ENCODE measurements around the gene RAB9B. TPM values are rescaled to one million over a fixed set of nuclear protein-coding genes. Genes with fewer than 3 reads are reported as not detected.

The RAB9B gene
- total RNA-seq = under 1 TPM; 0.34 to 0.60 TPM

GRCh38 chrX:103831803-103832544 lies at the start of gene RAB9B:
Gene RAB9B, minus strand, starts transcription at chrX:103832257. Its CDS starts 6,473 bp downstream, at chrX:103825784.
- Mint-ChIP-seq H3K27ac (peak within 1 kb of the TSS; percentile 54), H3K4me1 (no peaks in the 10 kb centered on the region), H3K9me3 (no peaks in the 10 kb centered on the region), H3K27me3 (peaks cover 13% of the 10 kb centered on the region), H3K4me3 (peak within 1 kb of the TSS; percentile 76), H3K36me3 (no peaks in the 10 kb centered on the region)
- DNase-seq = peak; percentile 70

GRCh38 chrX:103879339-103879738 lies 47.3 kb upstream of the RAB9B start:
- DNase-seq = no peak
- Mint-ChIP-seq H3K27me3 (no peaks in the 10 kb centered on the region), H3K4me3 (no peak overlapping the region)

GRCh38 chrX:103878466-103879122 lies 46.5 kb upstream of the RAB9B start:
- no peak overlapping the region for H3K4me3 Mint-ChIP-seq
- no peak for DNase-seq
- no peaks in the 10 kb centered on the region for H3K27me3 Mint-ChIP-seq
- H3K9me3 Mint-ChIP-seq = no peaks in the 10 kb centered on the region
- no peaks in the 10 kb centered on the region for H3K36me3 Mint-ChIP-seq
- no peak overlapping the region for H3K27ac Mint-ChIP-seq
- no peaks in the 10 kb centered on the region for H3K4me1 Mint-ChIP-seq

More at GRCh38 chrX:103879339-103879738, 47.3 kb upstream of the RAB9B start:
- Mint-ChIP-seq H3K36me3 (no peaks in the 10 kb centered on the region), H3K4me1 (no peaks in the 10 kb centered on the region), H3K9me3 (no peaks in the 10 kb centered on the region), H3K27ac (no peak overlapping the region)

GRCh38 chrX:103877571-103877970 lies 45.5 kb upstream of the RAB9B start:
- no peaks in the 10 kb centered on the region for H3K27me3 Mint-ChIP-seq
- no peaks in the 10 kb centered on the region for H3K9me3 Mint-ChIP-seq
- no peaks in the 10 kb centered on the region for H3K36me3 Mint-ChIP-seq
- no peak overlapping the region for H3K4me3 Mint-ChIP-seq
- no peaks in the 10 kb centered on the region for H3K4me1 Mint-ChIP-seq
- no peak overlapping the region for H3K27ac Mint-ChIP-seq
- no peak for DNase-seq

- Mint-ChIP-seq H3K4me1 (no peaks in the 10 kb centered on the region), H3K27ac (no peak overlapping the region), H3K4me3 (no peak overlapping the region), H3K9me3 (no peaks in the 10 kb centered on the region), H3K27me3 (no peaks in the 10 kb centered on the region), H3K36me3 (no peaks in the 10 kb centered on the region)
- DNase-seq = no peak
These were observed 33.0 kb upstream of the RAB9B start for GRCh38 chrX:103864886-103865534.

- Mint-ChIP-seq H3K4me3 (no peak overlapping the region), H3K27ac (no peak overlapping the region), H3K9me3 (no peaks in the 10 kb centered on the region), H3K36me3 (no peaks in the 10 kb centered on the region), H3K27me3 (no peaks in the 10 kb centered on the region), H3K4me1 (no peaks in the 10 kb centered on the region)
- no peak for DNase-seq
These were observed 32.1 kb upstream of the RAB9B start for GRCh38 chrX:103864149-103864548.

- Mint-ChIP-seq H3K4me1 (no peaks in the 10 kb centered on the region), H3K27me3 (no peaks in the 10 kb centered on the region), H3K4me3 (no peak overlapping the region), H3K9me3 (no peaks in the 10 kb centered on the region), H3K27ac (no peak overlapping the region), H3K36me3 (no peaks in the 10 kb centered on the region)
- DNase-seq = no peak
These were observed 29.1 kb upstream of the RAB9B start for GRCh38 chrX:103861200-103861599.

GRCh38 chrX:103849558-103849957 lies 17.5 kb upstream of the RAB9B start:
- H3K4me3 Mint-ChIP-seq = no peak overlapping the region
- H3K4me1 Mint-ChIP-seq = peaks cover 2% of the 10 kb centered on the region
- H3K27ac Mint-ChIP-seq = no peak overlapping the region

GRCh38 chrX:103847174-103847870 lies 15.3 kb upstream of the RAB9B start:
- no peak overlapping the region for H3K4me3 Mint-ChIP-seq
- no peaks in the 10 kb centered on the region for H3K9me3 Mint-ChIP-seq
- H3K27me3 Mint-ChIP-seq = peaks cover 3% of the 10 kb centered on the region
- H3K4me1 Mint-ChIP-seq = peaks cover 2% of the 10 kb centered on the region
- H3K36me3 Mint-ChIP-seq = no peaks in the 10 kb centered on the region
- no peak for DNase-seq
- H3K27ac Mint-ChIP-seq = no peak overlapping the region

More at GRCh38 chrX:103849558-103849957, 17.5 kb upstream of the RAB9B start:
- no peaks in the 10 kb centered on the region for H3K36me3 Mint-ChIP-seq
- DNase-seq = no peak
- H3K9me3 Mint-ChIP-seq = no peaks in the 10 kb centered on the region
- H3K27me3 Mint-ChIP-seq = peaks cover 3% of the 10 kb centered on the region

GRCh38 chrX:103846386-103846785 lies 14.3 kb upstream of the RAB9B start:
- no peaks in the 10 kb centered on the region for H3K9me3 Mint-ChIP-seq
- DNase-seq = no peak
- H3K27ac Mint-ChIP-seq = no peak overlapping the region
- H3K4me1 Mint-ChIP-seq = peaks cover 2% of the 10 kb centered on the region
- peaks cover 3% of the 10 kb centered on the region for H3K27me3 Mint-ChIP-seq
- H3K36me3 Mint-ChIP-seq = no peaks in the 10 kb centered on the region
- no peak overlapping the region for H3K4me3 Mint-ChIP-seq

GRCh38 chrX:103845165-103845653 lies 13.2 kb upstream of the RAB9B start:
- peak; percentile 21 for DNase-seq
- peaks cover 2% of the 10 kb centered on the region for H3K4me1 Mint-ChIP-seq

GRCh38 chrX:103839404-103839803 lies 7.3 kb upstream of the RAB9B start:
- H3K4me3 Mint-ChIP-seq = no peak overlapping the region
- H3K27me3 Mint-ChIP-seq = peaks cover 4% of the 10 kb centered on the region
- H3K36me3 Mint-ChIP-seq = peaks cover 4% of the 10 kb centered on the region
- peak; percentile 8 for DNase-seq
- H3K9me3 Mint-ChIP-seq = peaks cover 6% of the 10 kb centered on the region
- peaks cover 9% of the 10 kb centered on the region for H3K4me1 Mint-ChIP-seq
- H3K27ac Mint-ChIP-seq = no peak overlapping the region

More at GRCh38 chrX:103845165-103845653, 13.2 kb upstream of the RAB9B start:
- H3K27ac Mint-ChIP-seq = no peak overlapping the region
- H3K4me3 Mint-ChIP-seq = no peak overlapping the region
- no peaks in the 10 kb centered on the region for H3K9me3 Mint-ChIP-seq
- H3K36me3 Mint-ChIP-seq = no peaks in the 10 kb centered on the region
- peaks cover 3% of the 10 kb centered on the region for H3K27me3 Mint-ChIP-seq

- DNase-seq = no peak
- H3K27me3 Mint-ChIP-seq = peaks cover 13% of the 10 kb centered on the region
- no peaks in the 10 kb centered on the region for H3K9me3 Mint-ChIP-seq
These were observed 685 bp downstream of the RAB9B start for GRCh38 chrX:103831342-103831802.

GRCh38 chrX:103830848-103831247 lies 1.2 kb downstream of the RAB9B start:
- Mint-ChIP-seq H3K4me1 (peaks cover 3% of the 10 kb centered on the region), H3K4me3 (no peak overlapping the region), H3K27ac (no peak overlapping the region), H3K36me3 (no peaks in the 10 kb centered on the region), H3K27me3 (peaks cover 13% of the 10 kb centered on the region), H3K9me3 (no peaks in the 10 kb centered on the region)
- no peak for DNase-seq

More at GRCh38 chrX:103831342-103831802, 685 bp downstream of the RAB9B start:
- no peaks in the 10 kb centered on the region for H3K4me1 Mint-ChIP-seq
- no peak overlapping the region for H3K27ac Mint-ChIP-seq
- no peaks in the 10 kb centered on the region for H3K36me3 Mint-ChIP-seq
- peak overlapping the region; percentile 76 for H3K4me3 Mint-ChIP-seq
